CD4-positive, alpha-beta T cell treated with Interleukin-15 for 1 hour (primary cell): ENCODE results near the gene SMTNL2.
"Not testable (repeated sequence)": the region's sequence is repeated elsewhere in the genome, so short reads cannot be mapped to it uniquely, and the experiment has no call there.

ENCODE experiments used
- DNase-seq: peaks from one replicate; pipeline ENCODE4 v3.0.0-alpha.2; 2020

SMTNL2 gene

DNA sequence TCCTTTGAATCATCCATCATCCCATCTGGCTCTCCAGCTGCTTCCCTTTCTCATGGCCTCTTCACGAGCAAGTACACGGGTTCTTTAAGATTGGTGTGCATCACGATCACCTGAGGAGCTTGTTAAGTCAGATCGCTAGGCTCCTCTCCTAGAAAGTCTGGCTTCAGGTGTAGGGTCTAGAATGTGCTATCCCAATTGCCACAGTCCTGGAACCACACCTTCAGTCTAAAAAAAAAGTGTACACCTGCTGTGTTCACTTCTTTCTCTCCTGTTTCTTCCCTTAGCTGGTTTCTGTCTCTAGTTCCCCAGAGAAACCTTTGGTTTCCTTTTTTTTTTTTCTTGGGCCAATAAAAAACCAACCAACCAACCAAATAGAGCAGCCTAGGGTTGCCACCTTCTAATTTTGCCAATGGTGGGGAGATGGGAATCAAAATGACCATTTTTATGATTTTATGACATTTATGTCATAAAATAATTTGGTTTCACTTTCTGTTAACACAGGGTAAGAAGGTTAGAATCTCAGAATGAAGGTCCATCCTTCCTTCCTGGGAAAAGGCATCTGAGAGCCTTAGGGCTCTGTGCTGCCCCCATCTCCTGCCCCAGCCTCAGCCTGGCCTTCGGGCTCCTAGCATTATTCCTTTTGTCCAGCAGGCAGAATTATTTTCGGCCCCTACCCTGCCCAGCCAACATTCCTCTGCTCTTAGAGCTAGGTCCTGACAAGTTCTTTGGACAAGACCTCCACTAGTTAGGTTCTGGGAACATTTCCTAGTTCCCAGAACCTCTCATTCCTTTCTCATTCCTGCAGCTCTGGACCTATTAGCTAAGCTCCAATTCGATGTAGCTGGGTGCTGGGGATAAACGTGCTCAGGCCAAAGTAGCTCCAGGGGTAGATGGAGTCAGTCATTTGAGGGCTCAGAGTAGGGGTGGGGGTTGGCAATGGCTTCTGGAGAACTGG is 22.0 kb upstream of the SMTNL2 start:
- DNase-seq = no peak

DNA sequence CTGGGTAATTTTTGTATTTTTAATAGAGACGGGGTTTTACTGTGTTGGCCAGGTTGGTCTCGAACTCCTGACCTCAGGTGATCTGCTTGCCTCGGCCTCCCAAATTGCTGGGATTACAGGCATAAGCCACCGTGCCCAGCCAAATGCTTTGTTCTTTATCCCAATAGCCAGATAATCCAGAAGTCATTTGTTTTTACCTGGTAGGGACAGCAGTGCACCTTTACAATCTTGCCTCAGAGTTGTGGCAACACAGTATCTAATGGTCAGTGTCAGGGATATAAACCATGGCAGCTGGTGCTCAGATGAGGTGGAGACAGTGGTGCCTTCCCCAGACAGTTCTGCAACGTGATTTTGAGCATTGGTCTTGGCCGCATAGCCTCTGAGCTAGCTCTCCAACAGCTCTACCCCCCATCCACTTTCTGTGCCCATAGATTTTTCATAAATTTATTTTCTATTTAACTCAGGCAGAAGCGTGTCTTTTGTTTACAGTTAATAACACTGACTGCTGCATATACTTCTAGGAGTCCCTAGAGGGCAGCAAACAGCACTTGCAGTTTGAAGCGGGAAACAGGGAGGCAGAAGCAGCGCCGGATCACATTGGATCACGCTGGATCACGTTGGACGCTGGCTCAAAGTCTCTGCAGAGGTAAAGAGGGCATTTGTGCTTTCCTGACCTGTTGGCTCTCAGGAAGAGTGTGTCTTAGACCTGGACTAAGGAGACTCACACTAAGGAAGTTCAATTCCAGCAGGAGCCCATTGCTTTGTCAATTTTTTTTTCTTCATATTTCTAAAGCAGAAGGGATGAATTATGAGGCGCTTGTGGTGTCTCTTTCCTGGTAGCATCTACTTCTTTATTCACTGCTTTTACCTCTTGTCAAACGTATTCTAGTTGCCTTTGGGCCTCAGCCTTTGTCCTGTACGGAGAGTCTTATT is 18.9 kb upstream of the SMTNL2 start:
- DNase-seq = peak; percentile 53

GRCh38 chr17:4566785-4567184 is 17.5 kb upstream of the SMTNL2 start:
- DNase-seq = no peak

GRCh38 chr17:4569591-4569990 is 14.7 kb upstream of the SMTNL2 start:
- DNase-seq = no peak

DNA sequence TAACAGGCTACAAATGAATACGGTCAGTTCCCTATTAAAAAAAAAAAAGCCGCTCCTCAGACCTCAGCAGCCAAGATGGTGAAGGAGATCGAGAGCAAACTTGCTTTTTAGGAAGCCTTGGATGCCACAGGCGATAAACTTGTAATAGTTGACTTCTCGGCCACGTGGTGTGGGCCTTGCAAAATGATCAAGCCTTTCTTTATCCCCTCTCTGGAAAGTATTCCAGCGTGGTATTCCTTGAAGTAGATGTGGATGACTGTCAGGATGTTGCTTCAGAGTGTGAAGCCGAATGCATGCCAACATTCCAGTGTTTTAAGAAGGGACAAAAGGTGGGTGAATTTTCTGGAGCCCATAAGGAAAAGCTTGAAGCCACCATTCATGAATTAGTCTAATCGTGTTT is 12.2 kb upstream of the SMTNL2 start:
- DNase-seq = no peak

DNA sequence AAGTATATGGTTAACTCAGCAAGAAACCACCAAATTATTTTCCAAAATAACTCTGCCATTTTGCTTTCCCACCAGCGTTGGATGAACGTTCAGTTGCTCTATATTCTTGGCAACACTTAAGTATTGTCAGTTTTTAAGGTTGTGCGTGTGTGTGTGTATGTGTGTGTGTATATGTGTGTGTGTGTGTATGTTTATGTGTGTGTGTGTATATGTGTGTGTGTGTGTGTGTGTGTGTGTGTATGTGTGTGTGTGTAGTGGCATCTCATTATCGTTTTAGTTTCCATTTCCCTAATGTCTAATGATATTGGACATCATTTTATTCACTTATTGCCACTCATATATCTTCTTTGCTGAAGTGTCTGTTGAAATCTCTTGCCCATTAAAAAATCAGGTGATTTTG is 11.2 kb upstream of the SMTNL2 start:
- no peak for DNase-seq

DNA sequence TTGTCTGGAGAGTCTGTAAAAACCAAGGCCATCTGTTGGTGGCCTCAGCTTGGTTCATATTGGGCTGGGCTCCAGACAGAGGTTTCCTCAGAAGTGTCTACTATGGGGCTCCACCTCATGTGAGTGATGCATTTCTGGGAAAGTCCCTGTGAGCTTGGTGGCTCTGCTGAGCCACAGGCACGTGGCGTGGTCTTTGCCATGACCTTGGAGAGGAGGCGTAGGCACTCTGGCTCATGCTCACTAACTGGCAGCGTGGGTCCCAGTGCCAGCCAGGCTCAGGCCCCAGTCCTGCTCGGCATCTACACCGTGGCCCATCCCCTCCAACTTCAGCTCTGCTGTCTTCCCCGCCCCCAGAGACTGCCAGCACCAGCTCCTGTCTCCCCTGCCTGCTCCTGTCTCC is 10.7 kb upstream of the SMTNL2 start:
- DNase-seq = peak; percentile 37

GRCh38 chr17:4574448-4575045 is 9.8 kb upstream of the SMTNL2 start:
- DNase-seq = no peak

DNA sequence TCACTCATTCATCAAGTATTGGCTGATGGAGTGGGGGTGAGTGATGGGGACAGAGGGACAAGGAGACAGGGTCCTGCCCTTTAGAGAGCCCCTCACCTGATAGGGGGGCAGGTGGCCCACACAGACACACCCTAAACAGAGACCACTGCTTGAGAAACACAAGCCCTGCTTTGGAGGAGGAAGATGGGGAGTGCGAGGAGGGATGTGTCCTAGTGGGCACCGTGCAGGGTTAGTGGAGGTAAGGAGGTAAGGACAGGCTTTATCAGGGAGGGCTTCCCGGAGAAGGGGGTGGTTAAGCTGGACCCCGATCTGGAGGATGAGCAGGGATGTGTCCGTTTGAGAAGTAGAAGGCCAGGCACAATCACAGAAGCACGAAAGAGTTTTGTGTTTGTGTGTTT is 8.2 kb upstream of the SMTNL2 start:
- no peak for DNase-seq

DNA sequence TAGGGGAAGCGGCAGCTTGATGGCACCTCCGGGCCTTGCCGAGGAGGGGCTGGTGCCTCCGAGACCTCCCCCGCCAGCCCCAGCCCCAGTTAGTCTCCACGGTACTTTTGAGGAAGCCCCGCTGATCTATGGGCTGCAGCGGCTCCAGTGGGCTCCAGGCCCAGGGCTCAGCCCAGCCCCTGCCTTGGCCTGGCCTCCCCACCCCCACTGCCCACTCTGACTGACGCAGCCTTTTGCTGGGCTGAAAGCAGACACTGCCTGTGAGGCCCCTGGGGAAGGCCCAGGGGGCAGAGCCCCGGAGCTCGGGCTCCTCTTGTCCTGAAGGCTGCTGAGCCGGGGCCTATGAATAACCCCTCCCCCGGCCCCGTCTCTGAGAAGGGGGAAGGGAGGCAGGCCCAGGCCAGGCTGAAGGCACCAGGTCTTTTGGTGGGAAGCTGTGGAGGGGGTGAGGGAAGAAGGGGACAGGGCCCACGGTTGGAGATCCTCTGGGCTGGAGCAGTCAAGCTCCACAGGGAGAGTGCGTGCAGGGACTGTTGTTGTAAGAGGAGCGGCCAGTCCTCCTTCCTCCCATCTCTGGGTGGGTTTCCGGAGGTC is 7.5 kb upstream of the SMTNL2 start:
- DNase-seq = no peak

GRCh38 chr17:4577386-4577993 is 6.8 kb upstream of the SMTNL2 start:
- no peak for DNase-seq

- DNase-seq = not testable (repeated sequence)
Observed at GRCh38 chr17:4578349-4578748, 6.0 kb upstream of the SMTNL2 start.

DNA sequence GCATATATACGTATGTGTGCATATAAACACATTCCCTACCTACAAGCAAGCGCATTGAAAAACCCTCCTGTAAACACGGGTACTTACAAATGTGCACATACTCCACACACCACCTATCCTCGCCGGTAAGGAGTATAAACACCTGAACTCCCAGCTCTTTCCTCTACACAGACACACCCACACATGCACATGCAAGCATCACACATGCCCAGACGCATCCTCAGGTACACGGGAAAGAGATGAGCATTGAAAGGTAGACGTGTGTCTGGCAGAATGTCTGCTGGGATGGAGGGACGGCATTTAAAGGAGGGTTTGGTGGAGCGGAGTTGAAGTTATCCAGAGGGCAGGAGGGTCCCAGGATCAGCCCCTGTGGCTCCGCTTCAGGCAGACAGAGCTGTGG is 4.7 kb upstream of the SMTNL2 start:
- no peak for DNase-seq

GRCh38 chr17:4580291-4580690 is 4.0 kb upstream of the SMTNL2 start:
- no peak for DNase-seq

GRCh38 chr17:4582101-4582501 is 2.2 kb upstream of the SMTNL2 start:
- DNase-seq = no peak

- DNase-seq = no peak
Observed at GRCh38 chr17:4582691-4583090, 1.6 kb upstream of the SMTNL2 start.

DNA sequence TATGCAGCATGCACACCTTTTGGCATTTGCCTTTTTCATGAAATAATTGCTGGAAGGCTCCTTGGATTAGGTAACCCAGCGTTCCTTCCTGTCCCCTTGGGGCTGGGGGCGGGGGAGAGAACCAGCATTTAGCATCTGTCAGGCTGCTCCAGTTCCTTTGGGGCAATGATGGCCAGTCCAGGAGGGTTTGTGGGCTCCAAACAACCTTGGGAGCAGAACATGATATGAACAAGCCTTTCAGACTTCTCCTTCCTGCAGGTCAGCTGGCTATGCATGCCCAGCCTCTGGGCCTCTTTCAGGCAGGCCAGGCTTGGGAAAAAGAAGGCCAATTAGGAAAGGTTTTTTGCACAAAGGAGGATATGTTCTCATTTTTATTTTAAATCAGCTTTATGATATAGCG is 1.1 kb upstream of the SMTNL2 start:
- DNase-seq = no peak

DNA sequence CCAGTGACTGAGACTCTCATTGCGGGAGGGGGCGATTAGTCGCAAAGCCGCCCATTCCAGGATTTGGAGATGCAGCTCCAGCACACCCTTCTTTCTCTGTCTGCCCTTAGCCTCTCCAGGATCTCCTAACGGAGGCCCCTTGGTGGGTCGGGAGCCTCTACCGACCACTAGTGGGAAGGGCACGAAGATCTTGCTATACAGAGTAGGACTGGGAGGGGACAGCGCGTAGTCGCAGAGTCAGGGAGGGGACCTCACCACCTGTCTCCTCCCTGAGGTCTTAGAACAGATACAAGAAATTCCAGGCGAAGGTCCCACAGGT is 588 bp upstream of the SMTNL2 start:
- DNase-seq = no peak

DNA sequence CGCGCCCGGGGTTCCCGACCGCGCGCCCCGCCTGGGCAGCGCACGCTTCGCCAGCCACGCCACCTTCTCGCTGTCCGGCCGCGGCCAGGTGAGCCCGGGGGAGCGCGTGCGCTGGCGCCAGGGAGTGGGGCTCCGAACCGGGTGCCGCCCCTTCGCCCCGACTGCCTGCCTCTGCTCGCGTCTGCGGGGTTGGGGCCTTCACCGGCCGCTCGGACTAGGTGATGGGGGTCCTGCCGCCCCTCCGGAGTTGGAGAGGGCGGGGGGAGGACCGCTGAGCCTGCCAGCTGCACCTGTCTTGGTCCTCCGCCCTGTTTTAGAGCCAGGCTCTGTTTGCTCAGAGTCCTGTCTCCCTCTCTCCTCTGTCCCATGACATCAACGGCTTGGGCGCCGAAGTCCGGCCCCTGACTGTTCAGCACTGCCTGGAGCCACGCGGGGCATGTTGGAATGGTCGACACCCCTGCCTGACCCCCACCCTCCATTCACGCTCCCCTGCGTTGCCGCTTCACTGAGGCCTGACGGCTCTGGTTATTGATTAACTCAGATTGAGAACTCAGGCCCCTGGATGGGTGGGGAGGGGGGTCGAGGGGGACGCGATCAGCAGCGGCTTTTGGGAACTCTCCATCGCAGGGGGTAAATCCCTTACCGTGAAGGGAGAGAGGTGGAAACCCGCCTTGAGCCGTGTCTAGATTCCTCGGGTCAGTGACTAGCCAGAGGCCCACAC is 748 bp downstream of the SMTNL2 start:
- DNase-seq = no peak

DNA sequence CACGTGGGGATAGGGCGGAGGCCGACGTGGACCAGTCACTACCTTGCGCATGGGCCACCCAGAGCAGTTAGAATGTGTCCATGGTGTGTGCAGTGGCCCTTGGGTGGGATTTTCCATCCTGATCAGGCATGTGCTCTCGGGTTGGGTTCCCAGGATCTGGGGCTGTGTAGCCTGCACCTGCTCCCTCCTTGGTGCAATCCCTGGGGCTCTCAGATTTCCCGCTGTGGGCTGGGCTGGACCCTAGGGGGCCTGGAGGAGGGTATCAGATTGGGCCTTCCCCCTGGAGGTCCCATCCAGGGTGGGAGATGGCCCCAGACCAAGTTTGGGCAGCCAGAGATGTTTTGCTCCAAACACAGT is 1.3 kb downstream of the SMTNL2 start:
- DNase-seq = no peak

GRCh38 chr17:4586043-4586442 is 1.7 kb downstream of the SMTNL2 start:
- DNase-seq = no peak

DNA sequence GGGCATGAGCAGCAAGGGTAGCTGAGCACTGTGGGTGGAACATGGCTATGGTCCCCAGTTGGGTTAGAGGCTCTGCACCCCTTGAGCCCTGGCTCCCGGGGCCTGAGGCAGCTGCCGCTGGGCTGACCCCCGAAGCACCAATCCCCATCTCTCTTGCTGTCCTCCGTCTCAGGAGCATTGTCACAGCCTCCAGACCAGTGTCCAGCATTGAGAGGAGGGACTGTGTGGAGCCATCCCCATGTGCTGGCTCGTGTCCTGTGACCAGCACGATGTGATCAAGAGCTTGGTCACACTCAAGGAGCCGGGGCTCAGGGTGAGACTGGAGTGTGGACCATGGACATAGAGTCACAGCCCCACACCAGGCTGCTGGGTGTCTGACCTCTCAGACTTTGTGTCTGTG is 2.9 kb downstream of the SMTNL2 start:
- no peak for DNase-seq
